Testis (tissue), 5 donors: Measurements from ENCODE around the gene CDK6. TPM values are rescaled to one million over a fixed set of nuclear protein-coding genes. Genes with fewer than 3 reads are reported as not detected.
"Not testable (repeated sequence)": the region's sequence is repeated elsewhere in the genome, so short reads cannot be mapped to it uniquely, and the experiment has no call there.

Experiments
- DNase-seq: peaks from one replicate; pipeline ENCODE4 v3.0.0-alpha.2; 2019
- H3K27ac ChIP-seq, 2 donors: fragments of 200-600 bp; sonication (generic); one replicate each; pipeline ENCODE4 v1.5.1; 2019
- H3K27me3 ChIP-seq: fragments of 200-600 bp; sonication (generic); one replicate; pipeline ENCODE4 v1.5.1; 2019
- H3K36me3 ChIP-seq: fragments of 200-600 bp; sonication (generic); one replicate; pipeline ENCODE4 v1.5.1; 2017; ENCODE audit warnings: low read depth; ENCODE audit errors: missing control alignments
- H3K4me1 ChIP-seq: fragments of 200-600 bp; sonication (generic); one replicate; pipeline ENCODE4 v1.5.1; 2019
- H3K4me3 ChIP-seq, 2 donors: fragments of 200-600 bp; sonication (generic); one replicate each; pipeline ENCODE4 v1.5.1; 2017 to 2019
- H3K9me3 ChIP-seq: fragments of 200-600 bp; sonication (generic); one replicate; pipeline ENCODE4 v1.5.1; 2017
- CTCF ChIP-seq, 3 experiments: fragments of 450-650 bp in 2 of 3; fragments of 200-600 bp in 1 of 3; sonication (generic) in 1 of 3; IDR thresholded peaks; one replicate each; pipeline ENCODE4 v1.5.1; 2016 to 2019; ENCODE audit warnings: antibody characterized with exemption in 3 of 3, mild to moderate bottlenecking in 2 of 3, moderate library complexity in 1 of 3
- POLR2A ChIP-seq: fragments of 450-650 bp; IDR thresholded peaks from one replicate; pipeline ENCODE4 v1.6.1; 2017; ENCODE audit warnings: antibody characterized with exemption, mild to moderate bottlenecking, moderate library complexity
- WGBS, 2 donors: methylation state at CpG; one replicate each; pipeline ENCODE4 v1.1.5; 2018; 5-methylcytosine and 5-hydroxymethylcytosine counted together
- intact Hi-C: fragments of 100-400 bp; cut with DNase I; formaldehyde crosslinking; loops from one replicate; pipeline ENCODE4 v1.15.1; 2023; ENCODE audit warnings: low total_unique reads
- long read RNA-seq, 2 donors: transcript quantifications; one replicate each; lab custom pipeline, GENCODE V29; 2026
- polyA plus RNA-seq: library from polyadenylated mRNA; stranded (reverse); fragments of 350-450 nt; fragmentation: Illumina TruSeq; extraction: RNeasy Lipid Tissue Mini Kit (QIAGEN cat#74804); gene quantifications from one replicate; pipeline ENCODE4 v1.2.3, GENCODE V29; 2014; ENCODE audit warnings: low read depth, low replicate concordance; ENCODE audit not compliant: insufficient read depth
- total RNA-seq, 2 donors: library from RNA; depleted of rRNA; stranded (reverse); fragments of >200 nt; gene quantifications; one replicate each; pipeline ENCODE4 v1.2.3, GENCODE V29; 2016

CDK6 gene
- total RNA-seq, result 10 to 100 TPM; 22.8 to 31.6 TPM
- 21.1 TPM for polyA plus RNA-seq
- long read RNA-seq, donor 1, partial matches to known transcripts, result 0 of 3 reads
- long read RNA-seq, donor 1, other reads (novel, unspliced or antisense), result 0 of 3 reads
- long read RNA-seq, donor 2, result 0 reads

- intact Hi-C loops, result no loop called here
- TF ChIP-seq CTCF (IDR thresholded peaks at IDR 0.05) (no peak), POLR2A (no peak)
These were observed at the start of gene CDK6 for GRCh38 chr7:92836489-92836999. Gene CDK6 (minus strand): TSS chr7:92836573. CDS start chr7:92833323, 3,250 bp downstream.

GRCh38 chr7:92886039-92886438 lies 49.7 kb upstream of the CDK6 start:
- intact Hi-C loops, H3K4me1 ChIP-seq, H3K9me3 ChIP-seq, H3K4me3 ChIP-seq, H3K27me3 ChIP-seq, H3K27ac ChIP-seq, H3K36me3 ChIP-seq, DNase-seq: not testable (repeated sequence)
- WGBS, 2 donors, result 94% methylated on average over 2 of the region's 2 CpGs

More at GRCh38 chr7:92836489-92836999, at the start of gene CDK6:
- WGBS, 2 donors, result 0% methylated on average over 2 to 48 of the region's 54 CpGs
- DNase-seq, result peak; percentile 27
- peak within 1 kb of the TSS; percentile 70 to 79 for H3K4me3 ChIP-seq
- H3K4me1 ChIP-seq, result peaks cover 7% of the 10 kb centered on the region
- no peaks in the 10 kb centered on the region for H3K27me3 ChIP-seq
- no peaks in the 10 kb centered on the region for H3K9me3 ChIP-seq
- no peaks in the 10 kb centered on the region for H3K36me3 ChIP-seq
- H3K27ac ChIP-seq, result peak within 1 kb of the TSS; percentile 64 to 86

- no peak for DNase-seq
- no peaks in the 10 kb centered on the region for H3K4me1 ChIP-seq
- no peaks in the 10 kb centered on the region for H3K9me3 ChIP-seq
- TF ChIP-seq POLR2A, result no peak
- TF ChIP-seq CTCF (IDR thresholded peaks at IDR 0.05), result no peak
- H3K27me3 ChIP-seq, result no peaks in the 10 kb centered on the region
- no peaks in the 10 kb centered on the region for H3K36me3 ChIP-seq
- H3K27ac ChIP-seq, result no peak overlapping the region
- H3K4me3 ChIP-seq, result no peak overlapping the region
- intact Hi-C loops, result no loop called here
These were observed 47.8 kb upstream of the CDK6 start for GRCh38 chr7:92884218-92884617.

GRCh38 chr7:92882760-92883159 lies 46.4 kb upstream of the CDK6 start:
- Histone ChIP-seq H3K9me3 (no peaks in the 10 kb centered on the region), H3K27me3 (no peaks in the 10 kb centered on the region), H3K4me3 (no peak overlapping the region), H3K27ac (no peak overlapping the region), H3K36me3 (no peaks in the 10 kb centered on the region), H3K4me1 (no peaks in the 10 kb centered on the region)
- intact Hi-C loops, result no loop called here
- 86 to 87% methylated on average over 1 of the region's 1 CpG for WGBS, 2 donors
- TF ChIP-seq POLR2A (no peak), CTCF (IDR thresholded peaks at IDR 0.05) (no peak)
- no peak for DNase-seq

- DNase-seq, result no peak
- Histone ChIP-seq H3K4me3 (no peak overlapping the region), H3K36me3 (no peaks in the 10 kb centered on the region), H3K27ac (no peak overlapping the region), H3K27me3 (no peaks in the 10 kb centered on the region), H3K4me1 (no peaks in the 10 kb centered on the region), H3K9me3 (no peaks in the 10 kb centered on the region)
- intact Hi-C loops, result no loop called here
- 95 to 98% methylated on average over 4 of the region's 4 CpGs for WGBS, 2 donors
- TF ChIP-seq POLR2A (no peak), CTCF (IDR thresholded peaks at IDR 0.05) (no peak)
These were observed 44.7 kb upstream of the CDK6 start for GRCh38 chr7:92881091-92881485.
